ENCODE measurements around the gene DNTTIP2.

- TF ChIP-seq CTCF (IDR thresholded peaks at IDR 0.05; ENCODE audit: insufficient read depth, low read length, poor library complexity, severe bottlenecking), result peak; percentile 81
- TF ChIP-seq EZH2phosphoT487 (conservative IDR thresholded peaks at IDR 0.05; ENCODE audit: low read length), result no peak
Observed at GRCh38 chr1:93909146-93910050, 30.4 kb upstream of the DNTTIP2 start, which contains the start of gene GCLM.
